GM12864 (cell line): Measurements from ENCODE around the gene THTPA.

Experiments
- DNase-seq: peaks from one replicate; pipeline ENCODE4 v3.0.0-alpha.2; 2011; ENCODE audit warnings: low read depth
- H3K4me3 ChIP-seq: 2 replicates; pipeline ENCODE4 v1.5.1; 2011; ENCODE audit warnings: mild to moderate bottlenecking, low read depth, low read length, control low read depth
- TF ChIP-seq, protein P1 (sequence below): IDR thresholded peaks from 2 replicates; pipeline ENCODE4 v1.5.1; 2011; ENCODE audit warnings: low read depth, mild to moderate bottlenecking, moderate library complexity, low read length, control low read depth, inconsistent platforms; ENCODE audit errors: missing control alignments

The THTPA gene

DNA sequence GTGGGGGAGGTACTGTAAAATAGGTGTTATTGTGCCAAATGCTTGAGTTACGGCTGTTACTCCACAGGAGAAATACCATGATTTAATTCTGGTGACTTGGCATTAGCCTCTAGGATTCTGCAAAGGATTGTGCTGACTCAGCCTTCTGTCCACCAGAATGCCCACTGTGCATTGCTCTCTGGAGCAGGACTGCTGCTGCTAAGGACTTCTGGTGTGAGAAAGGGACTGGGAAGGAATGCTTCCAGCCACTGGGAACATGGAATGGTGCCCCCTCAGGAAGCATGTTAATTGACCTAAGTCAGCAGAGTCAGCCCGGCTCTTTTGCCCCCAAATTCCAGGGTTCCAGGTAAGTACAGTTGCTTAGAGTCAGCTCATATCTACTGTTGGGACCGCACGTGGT, 37.4 kb upstream of the THTPA start:
- no peak for DNase-seq
- H3K4me3 ChIP-seq: no peak overlapping the region
- TF ChIP-seq, protein P1, sequence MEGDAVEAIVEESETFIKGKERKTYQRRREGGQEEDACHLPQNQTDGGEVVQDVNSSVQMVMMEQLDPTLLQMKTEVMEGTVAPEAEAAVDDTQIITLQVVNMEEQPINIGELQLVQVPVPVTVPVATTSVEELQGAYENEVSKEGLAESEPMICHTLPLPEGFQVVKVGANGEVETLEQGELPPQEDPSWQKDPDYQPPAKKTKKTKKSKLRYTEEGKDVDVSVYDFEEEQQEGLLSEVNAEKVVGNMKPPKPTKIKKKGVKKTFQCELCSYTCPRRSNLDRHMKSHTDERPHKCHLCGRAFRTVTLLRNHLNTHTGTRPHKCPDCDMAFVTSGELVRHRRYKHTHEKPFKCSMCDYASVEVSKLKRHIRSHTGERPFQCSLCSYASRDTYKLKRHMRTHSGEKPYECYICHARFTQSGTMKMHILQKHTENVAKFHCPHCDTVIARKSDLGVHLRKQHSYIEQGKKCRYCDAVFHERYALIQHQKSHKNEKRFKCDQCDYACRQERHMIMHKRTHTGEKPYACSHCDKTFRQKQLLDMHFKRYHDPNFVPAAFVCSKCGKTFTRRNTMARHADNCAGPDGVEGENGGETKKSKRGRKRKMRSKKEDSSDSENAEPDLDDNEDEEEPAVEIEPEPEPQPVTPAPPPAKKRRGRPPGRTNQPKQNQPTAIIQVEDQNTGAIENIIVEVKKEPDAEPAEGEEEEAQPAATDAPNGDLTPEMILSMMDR: no peak

DNA sequence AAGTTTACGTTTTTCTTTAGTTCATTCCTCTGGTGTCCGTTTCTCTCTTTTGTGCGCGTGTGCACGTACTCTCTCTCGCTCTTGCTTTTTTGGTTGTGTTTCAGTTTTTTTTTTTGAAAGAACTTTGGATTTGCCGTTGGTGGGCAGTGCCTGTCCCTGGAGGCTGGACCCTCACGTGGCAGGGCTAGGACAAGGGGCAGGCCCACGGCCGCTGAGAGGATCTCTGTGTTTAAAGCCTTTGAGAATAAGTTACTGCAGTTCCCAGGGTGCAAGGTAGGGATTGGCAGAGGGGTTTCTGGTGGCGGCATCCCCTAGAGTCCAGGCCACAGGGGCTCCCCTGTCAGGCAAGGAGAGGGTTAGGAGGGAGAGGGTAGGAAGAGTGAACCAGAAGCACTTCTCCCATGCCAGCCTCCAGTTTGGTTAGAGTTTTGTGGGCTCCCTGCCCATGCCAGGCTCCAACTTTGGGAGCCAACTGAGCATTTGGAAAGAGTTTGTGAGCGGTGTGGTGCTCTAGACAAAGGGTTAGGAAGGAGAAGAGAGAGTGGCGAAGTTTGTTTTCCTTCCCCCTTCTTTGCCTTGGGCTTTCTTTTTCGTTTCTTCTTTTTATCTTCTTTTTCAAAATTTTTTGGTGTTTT, 35.1 kb upstream of the THTPA start:
- TF ChIP-seq, protein P1: no peak
- H3K4me3 ChIP-seq: no peak overlapping the region
- DNase-seq: no peak

DNA sequence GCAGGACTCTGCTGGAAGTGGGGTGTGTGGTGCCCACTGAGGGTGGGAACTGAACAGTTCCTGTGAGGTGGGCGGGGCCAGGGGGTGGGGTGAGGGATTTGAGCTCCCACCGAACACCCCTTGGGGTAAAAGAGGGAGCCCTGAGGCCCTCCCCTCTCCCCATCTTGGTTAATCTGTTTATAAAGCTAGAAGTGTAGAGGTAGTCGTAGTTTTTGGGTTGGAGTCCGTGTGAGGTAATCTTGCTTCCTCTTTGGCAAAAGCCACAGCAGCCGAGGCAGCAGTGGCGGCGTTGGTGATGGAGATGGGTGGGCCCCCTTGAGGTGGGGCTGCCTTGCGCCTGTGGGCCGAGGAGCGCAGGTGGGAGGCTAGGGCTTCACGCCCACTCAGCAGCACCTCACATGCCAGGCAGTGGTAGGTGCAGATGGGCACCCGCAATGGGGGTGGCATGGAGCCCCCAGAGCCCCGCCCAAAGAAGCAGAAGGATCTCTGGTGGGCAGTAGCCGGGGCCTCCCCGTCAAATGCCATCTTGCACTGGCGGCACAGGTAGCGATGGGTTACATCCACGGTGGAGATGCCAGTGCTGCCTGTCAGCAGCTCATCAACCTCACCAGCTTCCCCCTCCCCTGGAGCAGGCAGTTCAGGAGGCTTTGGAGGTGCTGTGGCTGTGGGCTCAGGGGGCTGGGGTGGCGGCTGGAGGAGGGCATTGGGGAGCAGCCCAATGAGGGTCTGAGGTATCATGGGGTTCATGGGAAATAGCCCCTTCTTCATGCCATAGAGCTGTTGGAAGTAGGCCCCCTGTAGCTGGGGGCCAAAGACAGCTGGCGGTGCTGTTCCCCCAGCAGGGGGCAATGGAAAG, 34.1 kb upstream of the THTPA start:
- TF ChIP-seq, protein P1: no peak
- no peak overlapping the region for H3K4me3 ChIP-seq
- DNase-seq: no peak

DNA sequence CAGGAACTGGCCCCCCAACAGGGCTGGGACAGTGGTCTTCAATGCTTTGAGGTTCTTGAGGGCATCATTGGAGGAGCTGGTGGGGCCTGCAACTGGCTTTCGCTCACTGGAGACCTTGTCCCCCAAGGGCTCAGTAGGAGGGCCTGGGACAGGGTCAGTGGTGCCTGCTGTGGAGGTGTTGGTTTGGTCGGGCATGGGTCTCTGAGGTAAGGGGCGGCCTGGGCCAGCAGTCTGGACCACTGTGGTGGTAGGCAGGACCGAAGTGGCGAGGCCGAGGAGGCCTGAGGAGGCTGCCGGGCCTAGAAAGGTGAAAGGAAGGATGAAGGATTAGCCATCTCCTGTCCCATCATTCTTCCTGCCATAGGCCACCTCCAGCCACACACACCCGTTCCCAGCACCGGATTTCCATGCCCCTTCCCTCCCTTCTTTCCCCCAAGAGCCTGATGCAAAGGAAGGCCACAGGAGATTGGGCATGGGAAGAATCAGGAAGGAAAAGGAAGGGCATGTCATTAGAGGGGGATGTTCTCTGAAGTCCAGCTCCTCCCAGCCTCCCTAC, 33.4 kb upstream of the THTPA start:
- no peak for DNase-seq
- TF ChIP-seq, protein P1: no peak
- no peak overlapping the region for H3K4me3 ChIP-seq

DNA sequence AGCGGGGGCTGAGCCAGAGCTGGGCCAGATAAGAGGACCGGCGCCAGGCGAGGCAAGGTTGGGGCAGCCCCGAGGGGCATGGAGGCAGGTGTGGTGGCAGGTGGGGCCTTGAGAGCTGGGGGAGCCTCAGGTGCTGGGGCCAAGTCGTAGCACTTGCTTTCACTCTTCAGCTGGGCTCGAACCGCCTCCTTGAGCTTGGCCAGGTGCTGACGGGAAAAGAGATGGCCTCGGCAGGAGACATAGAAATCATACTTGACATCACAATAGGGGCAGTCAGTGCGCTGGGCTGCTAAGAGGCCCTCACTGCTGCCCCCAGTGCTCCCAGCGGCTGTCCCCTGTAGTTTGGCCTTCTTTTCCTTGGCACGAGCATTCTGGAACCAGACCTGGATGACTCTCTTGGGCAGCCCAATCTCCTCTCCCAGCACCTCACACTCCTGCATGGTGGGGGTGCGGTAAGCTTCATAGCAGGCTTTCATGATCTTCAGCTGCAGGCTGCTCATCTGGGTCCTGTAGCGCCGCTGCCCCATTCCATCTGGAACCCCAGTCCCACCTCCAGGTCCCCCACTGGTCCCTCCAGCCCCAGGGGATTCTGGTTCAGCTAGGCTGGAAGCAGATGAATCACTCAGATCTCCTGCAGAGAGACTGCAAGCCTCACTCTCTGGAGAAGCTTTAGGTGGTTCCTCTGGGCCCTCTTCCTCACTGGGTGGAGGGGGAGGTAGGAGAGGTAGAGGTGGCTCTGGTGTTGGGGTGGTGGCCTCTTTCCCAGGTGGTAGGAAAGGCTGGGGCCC, 32.6 kb upstream of the THTPA start:
- TF ChIP-seq, protein P1: no peak
- no peak overlapping the region for H3K4me3 ChIP-seq
- DNase-seq: no peak

DNA sequence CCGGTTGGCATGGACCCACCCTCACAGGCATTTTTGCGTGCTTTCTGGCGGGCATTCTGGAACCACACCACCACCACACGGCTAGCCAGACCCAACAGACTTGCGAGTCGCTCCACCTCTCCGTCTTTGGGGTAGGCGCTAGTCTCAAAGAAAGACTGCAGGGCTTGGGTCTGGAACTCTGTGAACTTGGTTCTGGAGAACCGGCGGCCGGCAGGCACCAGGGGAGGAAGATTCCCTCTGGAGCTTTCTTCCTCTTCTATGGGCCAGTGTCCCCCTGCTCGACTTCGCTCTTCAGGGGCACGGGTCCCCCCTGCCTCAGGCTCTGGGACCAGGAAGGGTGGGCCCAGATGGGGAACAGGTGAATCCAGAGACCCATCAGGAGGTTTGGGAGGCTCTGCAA, 31.1 kb upstream of the THTPA start:
- TF ChIP-seq, protein P1: no peak
- H3K4me3 ChIP-seq: no peak overlapping the region
- DNase-seq: no peak
